ENCODE results near the gene ZNF419. TPM values are rescaled to one million over a fixed set of nuclear protein-coding genes. Genes with fewer than 3 reads are reported as not detected.

The ZNF419 gene
- total RNA-seq, 1 experiment from 2014 or later = 19.6 TPM

DNA sequence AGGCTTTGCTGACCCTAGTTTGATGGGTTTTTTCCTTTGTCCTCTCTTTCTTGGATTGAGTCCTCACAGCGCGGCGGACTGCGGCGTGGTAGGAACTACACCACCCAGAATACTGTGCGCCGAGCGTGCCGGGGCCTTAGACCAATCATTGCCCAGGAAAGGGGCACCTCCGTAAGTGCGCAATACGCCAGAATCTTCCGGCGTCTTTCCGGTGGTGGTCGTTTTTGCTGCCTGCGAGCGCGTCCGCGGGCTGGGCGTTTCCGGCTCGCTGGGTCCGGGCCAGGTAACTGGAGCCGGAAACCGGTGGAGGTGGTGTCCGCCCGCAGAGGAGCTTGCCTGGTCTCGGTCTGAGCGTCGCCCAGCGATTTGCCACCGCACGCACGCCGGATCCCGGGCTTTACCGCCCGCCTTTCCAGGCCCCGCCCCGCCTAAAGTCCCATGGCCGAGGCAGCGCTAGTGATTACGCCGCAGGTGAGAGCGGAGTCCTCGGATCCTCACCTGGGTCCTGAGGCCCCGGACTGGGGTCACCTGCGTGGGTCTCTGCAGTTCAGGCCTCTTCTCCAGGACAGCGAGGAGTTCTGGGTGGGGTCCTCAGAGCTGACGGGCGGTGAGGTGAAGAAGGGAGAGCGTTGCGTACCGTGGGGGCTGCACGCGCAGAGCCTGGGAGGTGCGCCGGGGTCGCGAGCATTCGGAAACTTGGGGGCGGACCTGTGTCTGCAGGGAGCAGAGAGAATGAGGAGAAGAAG, 39.8 kb downstream of the ZNF419 start, which contains the start of gene ZNF549:
Gene ZNF549, plus strand, starts transcription at position 221 of the 746 bp plus-strand sequence. Its CDS starts 218 bp downstream, at position 439.
- intact Hi-C loops (cut with micrococcal nuclease; ENCODE audit: unreplicated experiment) = no loop called here
- CTCF ChIA-PET = interaction anchor here (0.5 to 0.6 kb wide), 3 partner anchors 142 to 659 kb away, joined by 3 to 4 read pairs (median 4); no protein-coding TSS in a partner anchor
- Mint-ChIP-seq H3K36me3 (ENCODE audit: insufficient read depth, unreplicated experiment) (peaks cover 16% of the 10 kb centered on the region), H3K27ac (ENCODE audit: unreplicated experiment) (peak within 1 kb of the TSS; percentile 35), H3K4me1 (ENCODE audit: low read depth, unreplicated experiment) (peaks cover 10% of the 10 kb centered on the region), H3K27me3 (ENCODE audit: unreplicated experiment) (no peaks in the 10 kb centered on the region), H3K4me3 (ENCODE audit: low read depth, unreplicated experiment) (peak within 1 kb of the TSS; percentile 82), H3K9me3 (ENCODE audit: low read depth, unreplicated experiment) (peaks cover 23% of the 10 kb centered on the region)
- TSS peak; percentile 30 for BruUV-seq (replicated peaks)
- DNase-seq = peak; percentile 92
- no peak for TF ChIP-seq CTCF (IDR thresholded peaks at IDR 0.05; ENCODE audit: unreplicated experiment)

DNA sequence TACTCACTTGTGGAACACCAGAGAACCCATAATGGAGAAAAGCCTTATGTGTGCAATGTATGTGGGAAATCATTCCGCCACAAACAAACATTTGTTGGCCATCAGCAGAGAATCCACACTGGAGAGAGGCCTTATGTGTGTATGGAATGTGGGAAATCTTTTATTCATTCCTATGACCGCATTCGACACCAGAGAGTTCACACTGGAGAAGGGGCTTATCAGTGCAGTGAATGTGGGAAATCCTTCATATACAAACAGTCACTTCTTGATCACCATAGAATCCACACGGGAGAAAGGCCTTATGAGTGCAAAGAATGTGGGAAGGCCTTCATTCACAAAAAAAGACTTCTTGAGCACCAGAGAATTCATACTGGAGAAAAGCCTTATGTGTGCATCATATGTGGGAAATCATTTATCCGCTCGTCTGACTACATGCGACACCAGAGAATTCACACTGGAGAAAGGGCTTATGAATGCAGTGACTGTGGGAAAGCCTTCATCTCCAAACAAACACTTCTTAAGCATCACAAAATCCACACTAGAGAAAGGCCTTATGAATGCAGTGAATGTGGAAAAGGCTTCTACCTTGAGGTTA, 50.5 kb downstream of the ZNF419 start:
- intact Hi-C loops (cut with micrococcal nuclease; ENCODE audit: unreplicated experiment) = no loop called here
- no TSS peak for BruUV-seq (replicated peaks)
- H3K4me3 Mint-ChIP-seq (ENCODE audit: low read depth, unreplicated experiment) = no peak overlapping the region
- no peak for DNase-seq
- H3K27ac Mint-ChIP-seq (ENCODE audit: unreplicated experiment) = no peak overlapping the region
- H3K27me3 Mint-ChIP-seq (ENCODE audit: unreplicated experiment) = no peaks in the 10 kb centered on the region
- no peaks in the 10 kb centered on the region for H3K4me1 Mint-ChIP-seq (ENCODE audit: low read depth, unreplicated experiment)
- no peak for TF ChIP-seq CTCF (IDR thresholded peaks at IDR 0.05; ENCODE audit: unreplicated experiment)
- H3K9me3 Mint-ChIP-seq (ENCODE audit: low read depth, unreplicated experiment) = peaks cover 45% of the 10 kb centered on the region
- CTCF ChIA-PET = no interaction called here
- peaks cover 41% of the 10 kb centered on the region for H3K36me3 Mint-ChIP-seq (ENCODE audit: insufficient read depth, unreplicated experiment)

Other genes starting within 250 kb of the ZNF419 start
- gene ZNF805, start 247.1 kb upstream of the ZNF419 start, total RNA-seq (2022) = 13.8 and 14.1 TPM in 2 replicates
- 68.2 and 74.8 TPM in 2 replicates for gene ZNF460, start 207.3 kb upstream of the ZNF419 start, total RNA-seq (2022)
- gene ZNF543, start 167.3 kb upstream of the ZNF419 start, total RNA-seq (2022) = 8.5 and 9.0 TPM in 2 replicates
- 6.2 and 6.5 TPM in 2 replicates for gene ZNF304, start 136.5 kb upstream of the ZNF419 start, total RNA-seq (2022)
- 11.7 and 16.3 TPM in 2 replicates for gene TRAPPC2B, start 124.2 kb upstream of the ZNF419 start, total RNA-seq (2022)
- 7.2 and 7.7 TPM in 2 replicates for gene ZNF547, start 124.2 kb upstream of the ZNF419 start, total RNA-seq (2022)
- 20.3 and 23.0 TPM in 2 replicates for gene ZNF548, start 97.9 kb upstream of the ZNF419 start, total RNA-seq (2022)
- gene ZNF17, start 76.6 kb upstream of the ZNF419 start, total RNA-seq (2022) = 14.7 and 15.8 TPM in 2 replicates
- gene ZNF749, start 52.4 kb upstream of the ZNF419 start, total RNA-seq (2022) = 20.4 and 20.8 TPM in 2 replicates
- 1.0 and 2.0 TPM in 2 replicates for gene VN1R1, start 30.6 kb upstream of the ZNF419 start, total RNA-seq (2022)
- gene ZNF772, start 10.2 kb upstream of the ZNF419 start, total RNA-seq (2022) = 11.4 and 15.6 TPM in 2 replicates
- 13.4 and 17.2 TPM in 2 replicates for gene ZNF773, start 12.2 kb downstream of the ZNF419 start, total RNA-seq (2022)
- 6.4 and 7.1 TPM in 2 replicates for gene ZNF549, start 39.6 kb downstream of the ZNF419 start, total RNA-seq (2022)
- 18.6 and 22.4 TPM in 2 replicates for gene ZNF550, start 72.1 kb downstream of the ZNF419 start, total RNA-seq (2022)
- gene ZNF416, start 91.2 kb downstream of the ZNF419 start, total RNA-seq (2022) = 6.1 and 6.6 TPM in 2 replicates
- gene ZIK1, start 96.4 kb downstream of the ZNF419 start, total RNA-seq (2022) = not detected in 2 replicates
- 8.2 and 10.4 TPM in 2 replicates for gene ZNF530, start 112.1 kb downstream of the ZNF419 start, total RNA-seq (2022)
- 11.4 and 13.2 TPM in 2 replicates for gene ZNF134, start 126.5 kb downstream of the ZNF419 start, total RNA-seq (2022)
- 10.2 and 11.0 TPM in 2 replicates for gene ZNF211, start 145.4 kb downstream of the ZNF419 start, total RNA-seq (2022)
- gene ZSCAN4, start 181.2 kb downstream of the ZNF419 start, total RNA-seq (2022) = not detected in 2 replicates
- 14.7 and 17.0 TPM in 2 replicates for gene ZNF551, start 194.2 kb downstream of the ZNF419 start, total RNA-seq (2022)
- gene ZNF154, start 221.5 kb downstream of the ZNF419 start, total RNA-seq (2022) = not detected in 2 replicates
- gene ZNF671, start 239.9 kb downstream of the ZNF419 start, total RNA-seq (2022) = 1.8 and 2.1 TPM in 2 replicates

Measured in Calu3 (cell line).